IMR-90 (cell line): ENCODE results near the gene GBA2. TPM values are rescaled to one million over a fixed set of nuclear protein-coding genes. Genes with fewer than 3 reads are reported as not detected.
A peak's percentile ranks its signal among the peaks of the same experiment; 100 is the strongest.

Experiments
- ATAC-seq: fragments of 200-7000 bp; cut with Tn5 transposase; 2 replicates; pipeline ENCODE4 v1.9.1; 2020; ENCODE audit warnings: low read depth, mild to moderate bottlenecking, moderate library complexity
- BruUV-seq: library from RNA; stranded (reverse); fragments of 400-500 nt; replicated peaks from 2 replicates; lab custom pipeline; 2021; lab: Mats Ljungman, UMichigan
- CTCF ChIA-PET: fragments of 300-600 bp; formaldehyde crosslinking; extraction: SDS; loops from one replicate; lab custom pipeline; 2021; ENCODE audit warnings: antibody characterized with exemption; lab: Yijun Ruan, JAX
- POLR2A ChIA-PET: fragments of 300-600 bp; sonication (Branson Sonifier 250); formaldehyde crosslinking; loops from one replicate; lab custom pipeline; 2022; ENCODE audit warnings: antibody characterized with exemption; ENCODE audit not compliant: unreplicated experiment; lab: Charles Lee
- DNase-seq: peaks from one replicate; pipeline ENCODE4 v3.0.0; 2013
- H2AFZ ChIP-seq: replicated peaks from 2 replicates; pipeline ENCODE3; 2013; ENCODE audit warnings: low read length, mild to moderate bottlenecking; ENCODE audit not compliant: poor library complexity
- H2AK5ac ChIP-seq: 2 replicates; pipeline ENCODE4 v1.6.1; 2013; ENCODE audit warnings: low read depth, low read length, inconsistent platforms
- H2AK9ac ChIP-seq: replicated peaks from 2 replicates; pipeline ENCODE3; 2013; ENCODE audit warnings: mild to moderate bottlenecking, low read depth, low read length, moderate library complexity; ENCODE audit not compliant: poor library complexity
- H2BK120ac ChIP-seq: 2 replicates; pipeline ENCODE4 v1.6.1; 2013; ENCODE audit warnings: low read depth, low read length, inconsistent platforms
- H2BK15ac ChIP-seq: 3 replicates; pipeline ENCODE4 v1.6.1; 2013; ENCODE audit warnings: low read depth, low read length, inconsistent platforms
- H2BK20ac ChIP-seq: 2 replicates; pipeline ENCODE4 v1.6.1; 2013; ENCODE audit warnings: low read depth, mild to moderate bottlenecking, inconsistent platforms, low read length, moderate library complexity
- H2BK5ac ChIP-seq: 2 replicates; pipeline ENCODE4 v1.6.1; 2013; ENCODE audit warnings: mild to moderate bottlenecking, low read depth, low read length, inconsistent platforms; ENCODE audit not compliant: poor library complexity, severe bottlenecking
- H3K14ac ChIP-seq: replicated peaks from 2 replicates; pipeline ENCODE4 v1.6.1; 2013; ENCODE audit warnings: low read depth, low read length, inconsistent platforms
- H3K18ac ChIP-seq: 2 replicates; pipeline ENCODE4 v1.6.1; 2013; ENCODE audit warnings: low read depth, low read length, control low read depth
- H3K23ac ChIP-seq: 2 replicates; pipeline ENCODE4 v1.6.1; 2013; ENCODE audit warnings: low read depth, low read length, inconsistent platforms
- H3K27ac ChIP-seq: 2 replicates; pipeline ENCODE4 v1.5.1; 2013; ENCODE audit warnings: mild to moderate bottlenecking, control low read depth, low read length; ENCODE audit not compliant: insufficient read depth
- H3K27me3 ChIP-seq: 2 replicates; pipeline ENCODE4 v1.6.1; 2013; ENCODE audit warnings: low read length; ENCODE audit not compliant: control insufficient read depth, insufficient read depth
- H3K36me3 ChIP-seq: 2 replicates; pipeline ENCODE4 v1.6.1; 2013; ENCODE audit warnings: low read length, mixed read lengths; ENCODE audit not compliant: control insufficient read depth, insufficient read depth
- H3K4ac ChIP-seq: 2 replicates; pipeline ENCODE4 v1.6.1; 2013; ENCODE audit warnings: low read depth, low read length, inconsistent platforms
- H3K4me1 ChIP-seq: 2 replicates; pipeline ENCODE4 v1.6.1; 2013; ENCODE audit warnings: low read length, mixed read lengths; ENCODE audit not compliant: control insufficient read depth, insufficient read depth
- H3K4me2 ChIP-seq: 2 replicates; pipeline ENCODE4 v1.6.1; 2013; ENCODE audit warnings: low read depth, mild to moderate bottlenecking, control low read depth, low read length, moderate library complexity
- H3K4me3 ChIP-seq: 2 replicates; pipeline ENCODE4 v1.5.1; 2013; ENCODE audit warnings: low read depth, mild to moderate bottlenecking, control low read depth, low read length, moderate library complexity; ENCODE audit not compliant: insufficient read depth
- H3K56ac ChIP-seq: 2 replicates; pipeline ENCODE4 v1.6.1; 2013; ENCODE audit warnings: low read length, inconsistent platforms; ENCODE audit not compliant: insufficient read depth; ENCODE audit errors: extremely low read depth
- H3K79me1 ChIP-seq, 2 experiments: 2 replicates each; pipeline ENCODE4 v1.6.1; 2013; ENCODE audit warnings: low read length in 2 of 2, inconsistent platforms in 1 of 2, low read depth in 1 of 2
- H3K9ac ChIP-seq: 2 replicates; pipeline ENCODE4 v1.6.1; 2013; ENCODE audit warnings: low read depth, low read length, control low read depth
- H3K9me1 ChIP-seq: 2 replicates; pipeline ENCODE4 v1.6.1; 2013; ENCODE audit warnings: low read length, inconsistent platforms; ENCODE audit not compliant: insufficient read depth
- H3K9me3 ChIP-seq: 2 replicates; pipeline ENCODE4 v1.6.1; 2013; ENCODE audit warnings: low read length; ENCODE audit not compliant: control insufficient read depth, insufficient read depth
- H4K20me1 ChIP-seq: 2 replicates; pipeline ENCODE4 v1.6.1; 2013; ENCODE audit warnings: low read length, inconsistent platforms; ENCODE audit not compliant: insufficient read depth
- H4K5ac ChIP-seq: 2 replicates; pipeline ENCODE4 v1.6.1; 2013; ENCODE audit warnings: mild to moderate bottlenecking, low read depth, low read length, control low read depth
- H4K8ac ChIP-seq, 2 experiments: 2 replicates each; pipeline ENCODE4 v1.6.1; 2013; ENCODE audit warnings: low read depth in 2 of 2, low read length in 2 of 2, control low read depth in 1 of 2, inconsistent platforms in 1 of 2
- H4K91ac ChIP-seq: 2 replicates; pipeline ENCODE4 v1.6.1; 2013; ENCODE audit warnings: low read depth, low read length, inconsistent platforms; ENCODE audit not compliant: insufficient read depth
- CHD1 ChIP-seq: IDR thresholded peaks from 2 replicates; pipeline ENCODE4 v1.6.1; 2012; ENCODE audit warnings: low read depth, low read length, improper control_type of control experiment
- CTCF ChIP-seq: conservative IDR thresholded peaks from 2 replicates; pipeline ENCODE4 v1.5.1; 2012; ENCODE audit warnings: mild to moderate bottlenecking, low read depth, low read length, improper control_type of control experiment
- FOS ChIP-seq: fragments of 150-350 bp; IDR thresholded peaks from 2 replicates; pipeline ENCODE4 v1.6.1; 2016; ENCODE audit warnings: low read depth, low read length
- MAFK ChIP-seq: IDR thresholded peaks from 2 replicates; pipeline ENCODE4 v1.6.1; 2012; ENCODE audit warnings: low read depth, low read length, improper control_type of control experiment
- MAZ ChIP-seq: IDR thresholded peaks from 2 replicates; pipeline ENCODE4 v1.6.1; 2012; ENCODE audit warnings: low read depth, mild to moderate bottlenecking, low read length, improper control_type of control experiment, moderate library complexity, borderline replicate concordance
- MXI1 ChIP-seq: IDR thresholded peaks from 2 replicates; pipeline ENCODE4 v1.6.1; 2012; ENCODE audit warnings: low read depth, mild to moderate bottlenecking, low read length, moderate library complexity, borderline replicate concordance
- RAD21 ChIP-seq: IDR thresholded peaks from 2 replicates; pipeline ENCODE4 v1.6.1; 2012; ENCODE audit warnings: low read length, improper control_type of control experiment
- RCOR1 ChIP-seq: IDR thresholded peaks from 2 replicates; pipeline ENCODE4 v1.6.1; 2012; ENCODE audit warnings: mild to moderate bottlenecking, low read length, improper control_type of control experiment; ENCODE audit not compliant: insufficient replicate concordance
- RFX5 ChIP-seq: IDR thresholded peaks from 2 replicates; pipeline ENCODE4 v1.8.0; 2012; ENCODE audit warnings: low read depth, mild to moderate bottlenecking, low read length, moderate library complexity
- SMC3 ChIP-seq: fragments of 150-350 bp; IDR thresholded peaks from 2 replicates; pipeline ENCODE4 v1.6.1; 2016; ENCODE audit warnings: low read depth, mild to moderate bottlenecking, antibody characterized with exemption, low read length, moderate library complexity
- WGBS, 2 experiments: methylation state at CpG; one replicate each; pipeline versions ENCODE4 v1.1.5 to v1.1.7; 2013; ENCODE audit warnings: missing lambda C conversion rate in 2 of 2; ENCODE audit not compliant: insufficient read length in 1 of 2; ENCODE audit errors: extremely low coverage in 2 of 2; 5-methylcytosine and 5-hydroxymethylcytosine counted together
- dilution Hi-C: fragments of 300-500 bp; cut with HindIII; formaldehyde crosslinking; loops from one replicate; pipeline ENCODE4 v1.14.3; 2018; ENCODE audit warnings: low sequenced_read_pairs; ENCODE audit not compliant: unreplicated experiment
- in situ Hi-C: fragments of 300-500 bp; cut with MboI; formaldehyde crosslinking; loops from 3 replicates; pipeline ENCODE4 v1.14.3; 2019; ENCODE audit warnings: low sequenced_read_pairs, inconsistent platforms, mixed read lengths
- intact Hi-C: fragments of 100-400 bp; cut with micrococcal nuclease; formaldehyde crosslinking; loops from 2 replicates; pipeline ENCODE4 v1.10.0; 2022
- polyA plus RNA-seq, 3 experiments: library from polyadenylated mRNA; depleted of rRNA; stranded (reverse); fragments of >200 nt; gene quantifications; 2 replicates each; pipeline ENCODE4 v1.2.3, GENCODE V29; 2012; ENCODE audit warnings: low replicate concordance in 1 of 3
- total RNA-seq: library from RNA; depleted of rRNA; stranded (reverse); fragments of >200 nt; gene quantifications from 2 replicates; pipeline ENCODE4 v1.2.3, GENCODE V29; 2012

The GBA2 gene
- total and polyA plus RNA-seq, 2 of the 4 experiments (the other 2 are of a cell fraction): 18.1 to 38.2 TPM

- no TSS peak for BruUV-seq
- peak; percentile 21 for ATAC-seq
- in situ Hi-C loops: no loop called here
These were observed 19.1 kb downstream of the GBA2 start for GRCh38 chr9:35729700-35730485.

More at GRCh38 chr9:35729700-35730485, 19.1 kb downstream of the GBA2 start:
- peak; percentile 46 for TF ChIP-seq RCOR1
- TF ChIP-seq MXI1: no peak
- peak; percentile 2; the same call in 1 of the 2 replicates for TF ChIP-seq MAFK
- no peak for TF ChIP-seq CHD1
- peak; percentile 22; the same call in 1 of the 2 replicates for TF ChIP-seq SMC3
- peak; percentile 68 for TF ChIP-seq CTCF
- TF ChIP-seq RFX5: no peak
- TF ChIP-seq RAD21: peak; percentile 35; the same call in 1 of the 2 replicates
- TF ChIP-seq FOS: no peak
- peak; percentile 56; the same call in 1 of the 2 replicates for TF ChIP-seq MAZ
- H3K36me3 ChIP-seq: peaks cover 11% of the 10 kb centered on the region
- ChIA-PET CTCF (interaction anchor here (0.6 to 1.0 kb wide), 3 partner anchors 45 to 134 kb away, joined by 3 read pairs; no protein-coding TSS in a partner anchor), POLR2A (interaction anchor here (0.5 to 2.8 kb wide), 6 partner anchors 12 to 1868 kb away, joined by 3 to 23 read pairs (median 4); partner anchors contain the start of gene TPM2)
- peaks cover 19 to 73% of the 10 kb centered on the region in 2 experiments for H3K79me1 ChIP-seq
- peak overlapping the region; percentile 100 for H3K23ac ChIP-seq
- peak overlapping the region; percentile 75; the same call in 2 of the 3 replicates for H2BK15ac ChIP-seq
- peak overlapping the region; percentile 96 for H2BK5ac ChIP-seq
- peak overlapping the region; percentile 100 for H3K14ac ChIP-seq
- H3K9me3 ChIP-seq: no peaks in the 10 kb centered on the region
- H2BK120ac ChIP-seq: peak overlapping the region; percentile 98
- H3K4me3 ChIP-seq: peak overlapping the region; percentile 99
- peak overlapping the region; percentile 99 for H3K4ac ChIP-seq
- WGBS, 2 experiments: 0% methylated on average over 4 of the region's 6 CpGs; no CpG with 5 or more reads in 1 of the 2 experiments
- dilution Hi-C loops: no loop called here
- H3K27ac ChIP-seq: peak overlapping the region; percentile 90
- peaks cover 5% of the 10 kb centered on the region; the same call in 1 of the 2 replicates for H3K9me1 ChIP-seq
- peak overlapping the region; percentile 94 for H2AK9ac ChIP-seq
- no peaks in the 10 kb centered on the region for H3K27me3 ChIP-seq
- H3K4me1 ChIP-seq: peaks cover 25% of the 10 kb centered on the region
- no peak overlapping the region for H2AFZ ChIP-seq
- H3K18ac ChIP-seq: peak overlapping the region; percentile 87
- peak overlapping the region; percentile 100 for H2AK5ac ChIP-seq
- peak overlapping the region; percentile 96 for H3K4me2 ChIP-seq
- peak overlapping the region; percentile 66 for H2BK20ac ChIP-seq
- H3K9ac ChIP-seq: peak overlapping the region; percentile 99
- peak overlapping the region; percentile 92 to 99 for H4K8ac ChIP-seq
- H4K20me1 ChIP-seq: peaks cover 33% of the 10 kb centered on the region
- DNase-seq: peak; percentile 91
- H4K5ac ChIP-seq: peak overlapping the region; percentile 68
- intact Hi-C loops: loop anchor here (2.0 kb wide), 1 partner anchor 39 kb away; no protein-coding TSS in a partner anchor
- peak overlapping the region; percentile 99 for H3K56ac ChIP-seq
- peak overlapping the region; percentile 99 for H4K91ac ChIP-seq
